Fibroblast of lung (primary cell): ENCODE data around the gene MED7. TPM values are rescaled to one million over a fixed set of nuclear protein-coding genes. Genes with fewer than 3 reads are reported as not detected.
A peak's percentile ranks its signal among the peaks of the same experiment; 100 is the strongest.

Experiments used
- DNase-seq, 2 donors: peaks; one replicate each; pipeline versions ENCODE4 v3.0.0 to v3.0.0-alpha.2; 2010; ENCODE audit warnings: low read depth in 2 of 2
- H2AFZ ChIP-seq: 2 replicates; pipeline ENCODE4 v1.5.1; 2012; ENCODE audit warnings: low read length, control low read depth, inconsistent platforms
- H3K27ac ChIP-seq: 2 replicates; pipeline ENCODE4 v1.5.1; 2011; ENCODE audit warnings: low read length, control low read depth; ENCODE audit not compliant: insufficient read depth
- H3K27me3 ChIP-seq: 2 replicates; pipeline ENCODE4 v1.5.1; 2011; ENCODE audit warnings: mild to moderate bottlenecking, low read length; ENCODE audit not compliant: control insufficient read depth, insufficient read depth
- H3K36me3 ChIP-seq: 2 replicates; pipeline ENCODE4 v1.5.1; 2011; ENCODE audit warnings: low read length; ENCODE audit not compliant: control insufficient read depth, insufficient read depth
- H3K4me1 ChIP-seq: 2 replicates; pipeline ENCODE4 v1.5.1; 2011; ENCODE audit warnings: low read length; ENCODE audit not compliant: control insufficient read depth, insufficient read depth; ENCODE audit errors: extremely low read depth
- H3K4me2 ChIP-seq: 2 replicates; pipeline ENCODE4 v1.5.1; 2011; ENCODE audit warnings: low read length, control low read depth; ENCODE audit not compliant: insufficient read depth; ENCODE audit errors: extremely low read depth
- H3K4me3 ChIP-seq, 4 experiments: fragments of 200-600 bp in 1 of 4; sonication (generic) in 1 of 4; replicated peaks in 1 of 4; 2 replicates each; pipeline ENCODE4 v1.5.1; 2011 to 2016; ENCODE audit warnings: low read length in 4 of 4, low read depth in 3 of 4, mild to moderate bottlenecking in 3 of 4, control low read depth in 2 of 4, inconsistent platforms in 1 of 4, mixed read lengths in 1 of 4; ENCODE audit not compliant: insufficient read depth in 1 of 4; ENCODE audit errors: control extremely low read depth in 1 of 4
- H3K79me2 ChIP-seq: 2 replicates; pipeline ENCODE4 v1.5.1; 2012; ENCODE audit warnings: mild to moderate bottlenecking, low read length, inconsistent platforms; ENCODE audit not compliant: control insufficient read depth, insufficient read depth
- H3K9ac ChIP-seq: 2 replicates; pipeline ENCODE4 v1.5.1; 2011; ENCODE audit warnings: mild to moderate bottlenecking, low read length, control low read depth; ENCODE audit not compliant: insufficient read depth
- H3K9me3 ChIP-seq: 2 replicates; pipeline ENCODE4 v1.5.1; 2012; ENCODE audit warnings: low read depth, low read length; ENCODE audit not compliant: control insufficient read depth, insufficient read depth
- H4K20me1 ChIP-seq: 2 replicates; pipeline ENCODE4 v1.5.1; 2011; ENCODE audit warnings: low read length; ENCODE audit not compliant: control insufficient read depth, insufficient read depth; ENCODE audit errors: extremely low read depth
- EZH2 ChIP-seq: IDR thresholded peaks from 2 replicates; pipeline ENCODE4 v1.5.1; 2012; ENCODE audit warnings: low read length, control low read depth, mild to moderate bottlenecking; ENCODE audit errors: missing control alignments
- polyA plus RNA-seq, 2 donors: library from polyadenylated mRNA; depleted of rRNA in 1 of 2; stranded (reverse) in 1 of 2; unstranded in 1 of 2; fragments of >200 nt; gene quantifications; 2 replicates each; pipeline ENCODE4 v1.2.1, GENCODE V29; 2011 to 2012; ENCODE audit warnings: missing spikeins in 1 of 2
- total RNA-seq: library from RNA; depleted of rRNA; stranded (reverse); fragments of >200 nt; gene quantifications from 2 replicates; pipeline ENCODE4 v1.2.1, GENCODE V29; 2014
- TF ChIP-seq, protein P1 (sequence below), 2 donors: IDR thresholded peaks in 1 of 2; conservative IDR thresholded peaks in 1 of 2; 1 replicate in 1 of 2; 2 replicates in 1 of 2; pipeline ENCODE4 v1.5.1; 2011 to 2012; ENCODE audit warnings: low read length in 2 of 2, control low read depth in 1 of 2, inconsistent platforms in 1 of 2, low read depth in 1 of 2, mild to moderate bottlenecking in 1 of 2

The MED7 gene
- total and polyA plus RNA-seq, 2 donors (not counting 1 experiment from before 2014, with no cell fraction given), result 11.4 to 17.5 TPM

DNA sequence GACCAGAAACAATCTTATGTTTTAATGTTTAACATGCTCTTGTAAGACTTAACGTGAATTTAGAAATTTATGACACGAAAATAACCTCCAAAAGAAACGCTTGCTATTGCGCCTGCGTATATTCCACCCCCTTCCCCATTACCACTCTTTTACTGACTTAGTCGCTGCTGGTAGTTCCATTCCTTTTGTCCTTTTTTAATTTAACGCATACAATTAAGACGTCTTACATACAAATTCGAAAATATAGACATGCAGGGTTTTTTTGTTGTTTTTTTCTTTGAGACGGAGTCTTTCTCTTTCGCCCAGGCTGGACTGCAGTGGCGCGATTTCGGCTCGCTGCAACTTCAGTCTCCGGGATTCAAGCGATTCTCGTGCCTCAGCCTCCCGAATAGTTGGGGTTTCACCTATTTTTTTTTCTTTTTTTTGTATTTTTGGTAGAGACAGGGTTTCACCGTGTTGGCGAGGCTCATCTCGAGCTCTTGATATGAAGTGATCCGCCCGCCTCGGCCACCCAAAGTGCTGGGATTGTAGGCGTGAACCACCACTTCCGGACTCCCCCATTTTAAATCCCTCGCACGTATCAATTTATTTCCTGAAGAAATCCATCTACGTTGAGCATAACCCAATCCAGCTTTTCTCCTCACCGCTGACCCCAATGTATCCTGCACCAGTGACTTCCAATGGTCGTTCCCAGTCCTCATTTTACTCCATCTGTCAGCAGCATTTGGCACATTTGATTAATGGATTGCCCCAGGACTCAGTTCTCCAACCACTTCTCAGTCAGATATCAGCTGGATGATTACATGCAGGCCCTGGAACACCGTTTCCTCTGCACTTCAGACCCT lies 684 bp upstream of the MED7 start:
- Histone ChIP-seq H4K20me1 (no peaks in the 10 kb centered on the region), H3K9me3 (no peaks in the 10 kb centered on the region), H3K79me2 (peaks cover 27% of the 10 kb centered on the region), H2AFZ (peak overlapping the region; percentile 86), H3K27me3 (no peaks in the 10 kb centered on the region), H3K4me3 (peak overlapping the region; percentile 52 to 96 (median 67)), H3K9ac (peak overlapping the region; percentile 41), H3K36me3 (no peaks in the 10 kb centered on the region), H3K4me1 (no peaks in the 10 kb centered on the region), H3K4me2 (peak overlapping the region; percentile 71), H3K27ac (peak overlapping the region; percentile 88)
- peak in 1 of 2 donors; percentile 21 for DNase-seq
- TF ChIP-seq, protein P1, sequence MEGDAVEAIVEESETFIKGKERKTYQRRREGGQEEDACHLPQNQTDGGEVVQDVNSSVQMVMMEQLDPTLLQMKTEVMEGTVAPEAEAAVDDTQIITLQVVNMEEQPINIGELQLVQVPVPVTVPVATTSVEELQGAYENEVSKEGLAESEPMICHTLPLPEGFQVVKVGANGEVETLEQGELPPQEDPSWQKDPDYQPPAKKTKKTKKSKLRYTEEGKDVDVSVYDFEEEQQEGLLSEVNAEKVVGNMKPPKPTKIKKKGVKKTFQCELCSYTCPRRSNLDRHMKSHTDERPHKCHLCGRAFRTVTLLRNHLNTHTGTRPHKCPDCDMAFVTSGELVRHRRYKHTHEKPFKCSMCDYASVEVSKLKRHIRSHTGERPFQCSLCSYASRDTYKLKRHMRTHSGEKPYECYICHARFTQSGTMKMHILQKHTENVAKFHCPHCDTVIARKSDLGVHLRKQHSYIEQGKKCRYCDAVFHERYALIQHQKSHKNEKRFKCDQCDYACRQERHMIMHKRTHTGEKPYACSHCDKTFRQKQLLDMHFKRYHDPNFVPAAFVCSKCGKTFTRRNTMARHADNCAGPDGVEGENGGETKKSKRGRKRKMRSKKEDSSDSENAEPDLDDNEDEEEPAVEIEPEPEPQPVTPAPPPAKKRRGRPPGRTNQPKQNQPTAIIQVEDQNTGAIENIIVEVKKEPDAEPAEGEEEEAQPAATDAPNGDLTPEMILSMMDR (conservative IDR thresholded peaks at IDR 0.05 in 1 of 2, IDR thresholded peaks at IDR 0.05 in 1 of 2; ENCODE audit: low read depth in 1 of 2, low read length in 2 of 2), result no peak
- no peak for TF ChIP-seq EZH2

DNA sequence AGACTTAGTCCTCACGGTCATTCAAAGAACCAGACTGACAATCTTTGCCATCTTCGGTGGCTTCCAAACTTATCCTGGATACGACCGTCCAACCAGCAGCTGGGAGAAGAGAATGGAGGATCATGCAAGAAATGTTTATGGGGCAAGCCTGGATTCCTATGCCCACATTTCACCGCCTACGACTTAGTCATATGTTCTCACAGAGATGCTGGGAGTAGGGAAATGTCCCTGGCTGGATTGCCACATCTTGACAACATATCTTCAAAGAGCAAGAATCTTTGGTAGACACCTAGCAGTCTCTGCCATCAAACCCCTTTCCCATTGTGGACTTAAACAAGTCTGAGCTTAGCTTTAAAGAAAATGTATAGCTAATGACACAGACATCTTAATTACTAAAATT lies 5.0 kb downstream of the MED7 start:
- Histone ChIP-seq H4K20me1 (no peaks in the 10 kb centered on the region), H3K79me2 (peaks cover 27% of the 10 kb centered on the region), H3K4me3 (no peak overlapping the region)

DNA sequence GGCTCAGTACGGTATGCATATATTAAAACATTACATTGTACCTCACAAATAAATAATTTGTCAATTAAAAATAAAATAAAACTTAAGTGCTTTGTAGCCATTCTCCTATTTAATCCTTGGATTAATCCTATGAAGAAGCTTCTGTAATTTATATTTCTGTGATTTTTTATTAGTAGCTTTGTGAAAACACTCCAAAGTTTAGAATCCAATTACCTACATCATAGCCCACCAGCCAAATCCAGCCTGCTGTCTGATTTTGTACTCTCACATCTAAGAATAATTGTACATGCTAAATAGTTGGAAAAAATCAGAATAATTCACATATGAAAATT lies 10.4 kb downstream of the MED7 start:
- Histone ChIP-seq H3K4me1 (no peaks in the 10 kb centered on the region), H3K27me3 (no peaks in the 10 kb centered on the region), H3K9ac (no peak overlapping the region), H3K9me3 (no peaks in the 10 kb centered on the region), H3K27ac (no peak overlapping the region), H3K4me3 (no peak overlapping the region), H3K4me2 (no peak overlapping the region), H3K79me2 (no peaks in the 10 kb centered on the region), H2AFZ (no peak overlapping the region), H4K20me1 (no peaks in the 10 kb centered on the region), H3K36me3 (no peaks in the 10 kb centered on the region)
- TF ChIP-seq, protein P1 (conservative IDR thresholded peaks at IDR 0.05 in 1 of 2, IDR thresholded peaks at IDR 0.05 in 1 of 2; ENCODE audit: low read depth in 1 of 2, low read length in 2 of 2), result no peak
- no peak for TF ChIP-seq EZH2
- no peak for DNase-seq

More for the DNA sequence above, 5.0 kb downstream of the MED7 start:
- no peaks in the 10 kb centered on the region for H3K36me3 ChIP-seq
- H3K9ac ChIP-seq, result no peak overlapping the region
- no peak for DNase-seq
- no peak overlapping the region for H3K4me2 ChIP-seq
- no peak overlapping the region for H2AFZ ChIP-seq
- no peaks in the 10 kb centered on the region for H3K27me3 ChIP-seq
- no peaks in the 10 kb centered on the region for H3K4me1 ChIP-seq
- no peaks in the 10 kb centered on the region for H3K9me3 ChIP-seq
- TF ChIP-seq EZH2, result no peak
- TF ChIP-seq, protein P1 (conservative IDR thresholded peaks at IDR 0.05 in 1 of 2, IDR thresholded peaks at IDR 0.05 in 1 of 2; ENCODE audit: low read depth in 1 of 2, low read length in 2 of 2), result no peak
- no peak overlapping the region for H3K27ac ChIP-seq
